ENCODE results near the gene PCSK7.
"Not testable (repeated sequence)": the region's sequence is repeated elsewhere in the genome, so short reads cannot be mapped to it uniquely, and the experiment has no call there.

Gene PCSK7, protein sequence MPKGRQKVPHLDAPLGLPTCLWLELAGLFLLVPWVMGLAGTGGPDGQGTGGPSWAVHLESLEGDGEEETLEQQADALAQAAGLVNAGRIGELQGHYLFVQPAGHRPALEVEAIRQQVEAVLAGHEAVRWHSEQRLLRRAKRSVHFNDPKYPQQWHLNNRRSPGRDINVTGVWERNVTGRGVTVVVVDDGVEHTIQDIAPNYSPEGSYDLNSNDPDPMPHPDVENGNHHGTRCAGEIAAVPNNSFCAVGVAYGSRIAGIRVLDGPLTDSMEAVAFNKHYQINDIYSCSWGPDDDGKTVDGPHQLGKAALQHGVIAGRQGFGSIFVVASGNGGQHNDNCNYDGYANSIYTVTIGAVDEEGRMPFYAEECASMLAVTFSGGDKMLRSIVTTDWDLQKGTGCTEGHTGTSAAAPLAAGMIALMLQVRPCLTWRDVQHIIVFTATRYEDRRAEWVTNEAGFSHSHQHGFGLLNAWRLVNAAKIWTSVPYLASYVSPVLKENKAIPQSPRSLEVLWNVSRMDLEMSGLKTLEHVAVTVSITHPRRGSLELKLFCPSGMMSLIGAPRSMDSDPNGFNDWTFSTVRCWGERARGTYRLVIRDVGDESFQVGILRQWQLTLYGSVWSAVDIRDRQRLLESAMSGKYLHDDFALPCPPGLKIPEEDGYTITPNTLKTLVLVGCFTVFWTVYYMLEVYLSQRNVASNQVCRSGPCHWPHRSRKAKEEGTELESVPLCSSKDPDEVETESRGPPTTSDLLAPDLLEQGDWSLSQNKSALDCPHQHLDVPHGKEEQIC

DNA sequence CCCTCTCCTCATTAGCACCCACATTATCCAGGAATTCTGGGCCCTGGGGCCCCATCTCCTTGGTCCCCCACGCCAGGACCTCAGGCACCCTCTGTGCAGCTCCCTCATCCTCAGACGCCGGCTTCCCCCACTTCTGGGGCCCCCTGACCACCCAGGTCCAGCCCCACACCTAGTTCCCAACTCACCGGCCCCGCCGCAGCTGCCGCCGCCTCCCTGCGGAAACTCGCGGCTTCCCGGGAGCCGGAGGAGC lies at the start of gene PCSK7:
Gene PCSK7 (minus strand): TSS at position 232 of the 250 bp plus-strand sequence. CDS start 2,229 bp downstream, outside the sequence.
- no peak for DNase-seq (ENCODE audit: low read depth in 2 of 2)

DNA sequence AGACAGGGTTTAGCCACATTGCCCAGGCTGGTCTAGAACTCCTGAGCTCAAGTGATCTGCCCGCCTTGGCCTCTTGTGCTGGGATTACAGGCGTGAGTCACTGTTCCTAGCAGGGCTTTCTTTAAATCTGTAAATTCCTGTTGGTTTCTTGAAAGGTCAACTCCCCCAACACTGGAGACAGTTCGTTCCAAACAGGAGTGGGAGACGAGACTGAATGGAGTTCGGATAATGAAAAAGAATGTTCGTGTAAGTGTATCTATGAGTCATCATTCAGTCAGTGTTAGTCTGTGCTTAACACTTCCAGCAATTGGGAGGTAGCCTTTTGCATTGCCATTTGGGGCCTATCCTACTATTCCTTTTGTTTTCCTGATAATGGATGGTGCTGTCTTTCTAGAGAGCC lies 49.3 kb upstream of the PCSK7 start:
- no peak for DNase-seq (ENCODE audit: low read depth in 2 of 2)

- DNase-seq (ENCODE audit: low read depth in 2 of 2) = no peak
These were observed 48.0 kb upstream of the PCSK7 start for GRCh38 chr11:117279711-117280376.

DNA sequence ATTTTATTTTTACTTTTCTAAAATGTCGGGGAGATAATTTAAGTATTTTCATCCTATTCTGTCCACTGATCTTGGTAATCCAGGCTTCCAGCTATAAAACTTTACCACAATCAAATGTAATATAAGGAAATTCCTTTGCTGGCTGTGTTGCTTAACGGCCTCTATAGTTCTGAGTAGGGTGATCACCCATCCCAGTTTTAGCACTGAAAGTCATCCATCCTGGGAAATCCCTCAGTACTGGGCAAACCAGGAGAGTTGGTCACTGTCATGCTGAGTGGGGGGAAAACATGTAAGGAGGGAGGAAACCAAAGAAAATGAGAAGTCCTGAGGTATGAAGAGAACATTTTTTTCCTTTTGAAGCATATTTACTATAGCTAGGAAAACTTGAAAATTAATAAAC lies 46.5 kb upstream of the PCSK7 start:
- DNase-seq (ENCODE audit: low read depth in 2 of 2) = no peak

DNA sequence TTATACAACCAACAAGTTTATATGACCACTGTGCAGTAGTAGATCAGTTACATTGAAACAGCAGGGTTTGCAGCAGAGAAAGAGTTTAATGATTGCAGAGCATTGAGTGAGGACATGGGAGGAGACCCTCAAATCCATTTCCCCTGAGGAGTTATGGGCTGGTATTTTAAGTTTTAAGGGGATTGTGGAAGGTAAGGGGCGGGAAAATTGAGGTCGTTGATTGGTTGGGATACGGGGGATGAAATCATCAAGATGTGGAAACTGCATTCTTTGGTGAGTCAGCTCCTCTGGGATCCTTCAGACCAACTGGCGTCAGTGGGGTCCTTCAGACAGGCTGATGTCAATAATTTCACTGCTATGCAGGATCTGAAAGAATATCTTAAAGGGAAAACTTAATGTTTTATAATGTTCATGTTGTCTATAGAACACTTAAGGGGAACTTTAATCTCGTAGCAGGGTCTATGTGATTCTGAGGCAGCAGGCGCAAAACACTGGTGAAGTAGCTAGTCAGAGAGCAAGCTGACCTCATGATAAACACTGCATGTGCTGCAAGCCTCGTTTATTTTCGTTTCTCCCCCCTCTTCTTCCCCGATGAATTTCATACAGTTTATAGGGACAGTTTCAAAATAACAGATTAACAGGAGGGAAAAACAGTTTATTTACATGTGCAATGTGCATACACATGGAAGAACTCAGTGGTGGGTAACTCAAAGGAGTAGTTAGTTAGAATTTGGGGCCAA lies 41.8 kb upstream of the PCSK7 start:
- DNase-seq (ENCODE audit: low read depth in 2 of 2) = no peak

GRCh38 chr11:117272175-117272574 lies 40.3 kb upstream of the PCSK7 start:
- DNase-seq (ENCODE audit: low read depth in 2 of 2) = not testable (repeated sequence)

- DNase-seq (ENCODE audit: low read depth in 2 of 2) = no peak
These were observed 39.3 kb upstream of the PCSK7 start for GRCh38 chr11:117271208-117271607.

GRCh38 chr11:117269856-117270255 lies 38.0 kb upstream of the PCSK7 start:
- DNase-seq (ENCODE audit: low read depth in 2 of 2) = no peak

DNA sequence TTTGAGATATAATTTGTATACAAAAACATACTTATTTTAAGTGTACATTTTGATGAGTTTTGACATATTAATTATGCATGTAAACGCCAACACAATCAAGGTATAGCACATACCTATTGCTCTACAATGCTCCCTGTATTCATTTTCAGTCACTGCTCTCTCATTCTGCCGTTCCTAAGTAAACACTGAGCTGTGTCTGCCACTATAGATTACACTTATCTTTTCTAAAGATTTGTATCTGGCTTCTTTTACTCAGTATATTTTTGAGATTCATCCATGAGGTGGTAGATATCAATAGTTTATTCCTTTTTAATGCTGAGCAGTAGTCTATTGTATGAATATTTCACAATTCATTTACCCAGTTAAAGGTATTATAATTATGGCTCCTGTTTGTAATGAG lies 33.9 kb upstream of the PCSK7 start:
- DNase-seq (ENCODE audit: low read depth in 2 of 2) = no peak

GRCh38 chr11:117264624-117265323 lies 32.9 kb upstream of the PCSK7 start:
- not testable (repeated sequence) for DNase-seq (ENCODE audit: low read depth in 2 of 2)

GRCh38 chr11:117259417-117259816 lies 27.5 kb upstream of the PCSK7 start:
- no peak for DNase-seq (ENCODE audit: low read depth in 2 of 2)

- no peak for DNase-seq (ENCODE audit: low read depth in 2 of 2)
These were observed 26.7 kb upstream of the PCSK7 start for GRCh38 chr11:117258576-117258975.

DNA sequence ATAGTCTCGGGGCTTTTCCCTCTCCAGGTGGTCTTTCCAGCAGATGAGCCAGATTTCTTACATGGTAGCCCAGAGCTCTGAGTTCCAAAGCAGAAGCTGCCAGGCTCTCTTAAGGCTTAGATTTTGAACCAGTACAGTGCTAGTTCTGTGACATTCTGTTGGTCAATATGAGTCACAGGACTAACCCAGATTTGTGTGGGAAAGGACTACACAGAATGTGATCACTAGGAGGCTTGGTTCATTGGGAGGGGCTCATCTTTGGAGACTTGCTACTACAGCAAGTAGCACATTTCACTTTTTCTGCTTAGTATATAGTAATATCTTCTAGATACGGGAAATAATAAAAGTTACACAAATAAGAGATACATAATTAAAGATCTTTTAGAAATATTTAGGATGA lies 24.7 kb upstream of the PCSK7 start:
- DNase-seq (ENCODE audit: low read depth in 2 of 2) = no peak

DNA sequence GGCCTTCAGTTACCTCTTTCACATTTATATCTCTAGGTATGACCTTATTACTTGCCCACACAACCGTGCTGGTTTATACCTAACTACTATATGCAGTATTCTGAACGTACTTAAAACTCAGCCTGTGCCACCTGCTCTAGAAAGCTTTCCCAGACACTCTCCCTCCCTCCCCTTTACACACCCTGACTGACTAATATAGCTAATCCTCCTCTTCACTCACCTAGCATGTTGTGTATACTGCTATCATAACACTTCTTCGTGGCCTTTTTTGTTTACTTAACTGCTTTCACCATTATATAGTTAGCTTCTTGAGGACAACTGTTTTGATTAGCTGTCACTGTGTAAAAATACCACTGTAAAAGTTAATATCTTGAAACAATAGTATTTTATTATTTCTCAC lies 24.1 kb upstream of the PCSK7 start:
- no peak for DNase-seq (ENCODE audit: low read depth in 2 of 2)

DNA sequence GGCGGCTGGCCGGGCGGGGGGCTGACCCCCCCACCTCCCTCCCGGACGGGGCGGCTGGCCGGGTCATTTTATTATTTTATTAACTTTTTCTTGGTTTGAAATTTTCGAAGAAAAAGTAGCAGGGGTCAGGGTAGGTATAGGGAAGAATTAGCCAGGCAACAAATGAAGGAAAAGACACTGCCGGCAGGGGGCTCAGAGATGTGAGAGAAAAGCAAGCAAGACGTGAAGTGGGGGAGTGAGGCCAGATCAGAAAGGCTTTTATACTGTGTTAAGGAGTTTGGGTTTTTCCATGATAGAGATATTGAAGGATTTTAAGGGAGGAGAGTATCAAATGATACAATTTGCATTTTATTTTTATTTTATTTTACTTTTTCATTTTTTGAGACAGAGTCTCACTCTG lies 19.6 kb upstream of the PCSK7 start:
- DNase-seq (ENCODE audit: low read depth in 2 of 2) = no peak

DNA sequence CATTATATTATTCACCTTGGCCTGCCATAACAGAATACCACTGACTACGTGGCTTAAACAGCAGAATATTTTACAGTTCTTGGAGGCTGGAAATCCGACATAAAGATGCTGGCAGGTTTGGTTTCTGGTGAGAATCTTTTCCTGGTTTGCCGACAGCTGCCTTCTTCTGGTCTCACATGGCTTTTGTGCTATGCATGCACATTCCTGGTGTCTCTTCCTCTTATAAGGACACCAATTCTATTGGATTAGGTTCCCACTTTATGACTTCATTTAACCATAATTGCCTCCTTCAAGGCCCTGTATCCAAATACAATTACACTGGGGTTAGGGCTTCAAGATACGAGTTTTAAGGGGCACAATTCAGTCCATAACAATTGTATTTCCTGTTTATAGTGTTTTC lies 17.7 kb upstream of the PCSK7 start:
- DNase-seq (ENCODE audit: low read depth in 2 of 2) = no peak

DNA sequence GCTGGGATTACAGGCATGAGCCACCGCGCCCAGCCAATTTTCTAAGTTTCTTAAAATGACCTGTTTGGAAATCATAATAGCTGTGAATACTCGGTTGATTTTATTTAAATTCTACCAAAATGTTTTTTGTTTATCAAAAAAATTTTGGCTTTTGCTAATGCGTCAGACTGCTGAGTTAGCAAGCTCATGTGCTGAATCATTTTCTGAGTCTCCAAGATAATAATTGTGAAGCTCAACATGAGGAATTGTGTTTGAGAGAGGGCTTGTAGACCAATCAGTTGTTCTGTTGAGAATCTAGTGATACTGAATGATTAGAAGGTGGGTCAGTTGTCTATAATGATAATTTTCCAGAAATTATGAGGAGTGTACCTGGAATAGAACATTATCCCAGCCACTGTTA lies 16.5 kb upstream of the PCSK7 start:
- DNase-seq (ENCODE audit: low read depth in 2 of 2) = no peak

- DNase-seq (ENCODE audit: low read depth in 2 of 2) = no peak
These were observed 7.4 kb upstream of the PCSK7 start for GRCh38 chr11:117239295-117239694.

DNA sequence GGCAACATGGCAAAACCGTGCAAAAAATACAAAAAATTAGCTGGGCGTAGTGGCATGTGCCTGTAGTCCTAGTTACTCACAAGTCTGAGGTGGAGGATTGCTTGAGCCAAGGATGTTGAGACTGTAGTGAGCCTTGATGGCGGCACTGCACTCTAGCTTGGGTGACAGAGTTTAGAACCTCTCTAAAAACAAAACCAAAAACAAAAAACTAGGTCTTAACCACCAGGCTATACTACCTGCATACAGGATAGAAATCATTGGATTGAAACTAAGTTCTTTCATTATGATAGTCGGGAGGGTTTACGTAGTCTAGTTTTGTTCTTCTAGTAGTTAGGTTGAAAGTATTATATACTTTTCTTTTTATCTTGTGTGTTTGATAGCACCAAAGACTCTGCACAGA lies 6.3 kb upstream of the PCSK7 start:
- DNase-seq (ENCODE audit: low read depth in 2 of 2) = no peak

- no peak for DNase-seq (ENCODE audit: low read depth in 2 of 2)
These were observed 1.1 kb upstream of the PCSK7 start for GRCh38 chr11:117232911-117233409.

Data from stimulated activated CD4-positive, alpha-beta T cell treated with anti-CD3 and anti-CD28 coated beads, Interleukin-1b, Interleukin-23, amount 100 ng/mL, for 1 hour (primary cell).